ENCODE data around the gene C1orf50.
A peak's percentile ranks its signal among the peaks of the same experiment; 100 is the strongest.

Gene C1orf50

GRCh38 chr1:42765269-42765668 lies 1.8 kb upstream of the C1orf50 start:
- no peak for DNase-seq

GRCh38 chr1:42765832-42766740 lies 963 bp upstream of the C1orf50 start:
- DNase-seq: peak; percentile 81

- DNase-seq: peak; percentile 65
Observed at GRCh38 chr1:42767510-42768000, 506 bp downstream of the C1orf50 start.

- DNase-seq: peak; percentile 35
Observed at GRCh38 chr1:42768172-42768571, 1.1 kb downstream of the C1orf50 start.

GRCh38 chr1:42769811-42770210 lies 2.8 kb downstream of the C1orf50 start:
- DNase-seq: no peak

- DNase-seq: no peak
Observed at GRCh38 chr1:42773420-42773819, 6.4 kb downstream of the C1orf50 start.

GRCh38 chr1:42774928-42775526 lies 8.0 kb downstream of the C1orf50 start:
- no peak for DNase-seq

- DNase-seq: no peak
Observed at GRCh38 chr1:42776502-42776901, 9.5 kb downstream of the C1orf50 start.

- DNase-seq: peak; percentile 76
Observed at GRCh38 chr1:42777852-42778251, 10.8 kb downstream of the C1orf50 start.

GRCh38 chr1:42779725-42780124 lies 12.7 kb downstream of the C1orf50 start:
- DNase-seq: no peak

- no peak for DNase-seq
Observed at GRCh38 chr1:42780176-42780575, 13.1 kb downstream of the C1orf50 start.

- DNase-seq: no peak
Observed at GRCh38 chr1:42783092-42783491, 16.0 kb downstream of the C1orf50 start.

GRCh38 chr1:42784547-42784945 lies 17.5 kb downstream of the C1orf50 start:
- DNase-seq: no peak

- DNase-seq: peak; percentile 50
Observed at GRCh38 chr1:42784946-42785693, 18.1 kb downstream of the C1orf50 start, which contains the start of gene TMEM269. Gene TMEM269 (plus strand): TSS chr1:42784991. CDS start chr1:42789894, 4,903 bp downstream.

- DNase-seq: no peak
Observed at GRCh38 chr1:42786097-42786496, 19.0 kb downstream of the C1orf50 start.

GRCh38 chr1:42788021-42788420 lies 21.0 kb downstream of the C1orf50 start:
- DNase-seq: no peak

- no peak for DNase-seq
Observed at GRCh38 chr1:42793824-42794223, 26.8 kb downstream of the C1orf50 start.

- DNase-seq: no peak
Observed at GRCh38 chr1:42797414-42797813, 30.4 kb downstream of the C1orf50 start.

- DNase-seq: no peak
Observed at GRCh38 chr1:42797979-42798378, 30.9 kb downstream of the C1orf50 start.

- no peak for DNase-seq
Observed at GRCh38 chr1:42801832-42802473, 34.9 kb downstream of the C1orf50 start.

GRCh38 chr1:42806171-42806570 lies 39.1 kb downstream of the C1orf50 start:
- no peak for DNase-seq

GRCh38 chr1:42806593-42806992 lies 39.5 kb downstream of the C1orf50 start:
- DNase-seq: no peak
